H1 (cell line): ENCODE measurements around the gene RHBDF1. TPM values are rescaled to one million over a fixed set of nuclear protein-coding genes. Genes with fewer than 3 reads are reported as not detected.

Experiments
- CTCF ChIA-PET: fragments of 300-600 bp; sonication (Branson Sonifier 250); formaldehyde crosslinking; loops from one replicate; lab custom pipeline; 2021; ENCODE audit not compliant: partially characterized antibody; lab: Charles Lee
- POLR2A ChIA-PET: fragments of 300-600 bp; sonication (Branson Sonifier 250); formaldehyde crosslinking; loops from one replicate; lab custom pipeline; 2021; ENCODE audit warnings: inconsistent platforms; ENCODE audit not compliant: partially characterized antibody; lab: Charles Lee
- DNase-seq, 2 experiments: peaks; one replicate each; pipeline versions ENCODE4 v3.0.0 to v3.0.0-alpha.2; 2010 to 2022; ENCODE audit warnings: low spot score in 2 of 2, low read depth in 1 of 2, mixed read lengths in 1 of 2
- FAIRE-seq: peaks from 2 replicates; lab custom pipeline; 2011; peaks lifted over from hg19 to GRCh38; lab: Jason Lieb, UNC
- H2AFZ ChIP-seq: 2 replicates; pipeline ENCODE4 v1.8.1; 2012; ENCODE audit warnings: low read length, inconsistent platforms
- H2AK5ac ChIP-seq: 2 replicates; pipeline ENCODE4 v1.6.1; 2013; ENCODE audit warnings: low read depth, low read length
- H2BK120ac ChIP-seq: replicated peaks from 2 replicates; pipeline ENCODE3; 2013; ENCODE audit warnings: low read depth, low read length, inconsistent platforms
- H2BK12ac ChIP-seq: 2 replicates; pipeline ENCODE4 v1.6.1; 2013; ENCODE audit warnings: low read depth, low read length
- H2BK15ac ChIP-seq: 2 replicates; pipeline ENCODE4 v1.6.1; 2013; ENCODE audit warnings: low read length
- H2BK20ac ChIP-seq: 2 replicates; pipeline ENCODE4 v1.6.1; 2013; ENCODE audit warnings: low read length
- H2BK5ac ChIP-seq: 2 replicates; pipeline ENCODE4 v1.6.1; 2013; ENCODE audit warnings: low read depth, low read length
- H3K14ac ChIP-seq: 2 replicates; pipeline ENCODE4 v1.6.1; 2013; ENCODE audit warnings: inconsistent platforms; ENCODE audit not compliant: insufficient read length
- H3K18ac ChIP-seq: 2 replicates; pipeline ENCODE4 v1.6.1; 2013; ENCODE audit warnings: low read length; ENCODE audit errors: extremely low read depth
- H3K23ac ChIP-seq: 2 replicates; pipeline ENCODE4 v1.6.1; 2013; ENCODE audit warnings: inconsistent platforms; ENCODE audit not compliant: insufficient read length
- H3K23me2 ChIP-seq: 2 replicates; pipeline ENCODE4 v1.6.1; 2013; ENCODE audit warnings: low read depth, low read length
- H3K27ac ChIP-seq: 2 replicates; pipeline ENCODE4 v1.6.1; 2011; ENCODE audit warnings: low read depth, low read length, inconsistent platforms
- H3K27me3 ChIP-seq, 4 experiments: replicated peaks in 1 of 4; 1 replicate in 1 of 4; 2 replicates in 3 of 4; pipeline versions ENCODE4 v1.6.1 to v1.8.1; 2011 to 2013; ENCODE audit warnings: low read length in 3 of 4, mild to moderate bottlenecking in 3 of 4, inconsistent platforms in 2 of 4, mixed read lengths in 2 of 4, moderate library complexity in 1 of 4; ENCODE audit not compliant: control insufficient read depth in 3 of 4, insufficient read depth in 3 of 4; ENCODE audit errors: extremely low read depth in 1 of 4
- H3K36me3 ChIP-seq, 4 experiments: 2 replicates each; pipeline versions ENCODE4 v1.6.1 to v1.8.1; 2011 to 2013; ENCODE audit warnings: mild to moderate bottlenecking in 4 of 4, low read length in 3 of 4, moderate library complexity in 2 of 4, control low read depth in 1 of 4, inconsistent platforms in 1 of 4; ENCODE audit not compliant: insufficient read depth in 4 of 4, control insufficient read depth in 2 of 4
- H3K4ac ChIP-seq: replicated peaks from 2 replicates; pipeline ENCODE3; 2013; ENCODE audit warnings: low read length, low read depth, mixed read lengths, inconsistent platforms; ENCODE audit not compliant: insufficient read length
- H3K4me1 ChIP-seq, 4 experiments: replicated peaks in 1 of 4; 1 replicate in 1 of 4; 2 replicates in 3 of 4; pipeline versions ENCODE4 v1.6.1 to v1.8.1; 2011 to 2013; ENCODE audit warnings: low read length in 3 of 4, inconsistent platforms in 2 of 4, mixed read lengths in 1 of 4; ENCODE audit not compliant: insufficient read depth in 4 of 4, control insufficient read depth in 3 of 4
- H3K4me2 ChIP-seq, 2 experiments: 2 replicates each; pipeline versions ENCODE4 v1.6.1 to v1.8.1; 2011 to 2013; ENCODE audit warnings: low read depth in 2 of 2, low read length in 2 of 2, control low read depth in 1 of 2, inconsistent platforms in 1 of 2, mild to moderate bottlenecking in 1 of 2; ENCODE audit not compliant: insufficient read depth in 1 of 2
- H3K4me3 ChIP-seq, 4 experiments: fragments of 200-600, 300-600 bp in 1 of 4; sonication (generic), shearing (Covaris generic), sonication (Bioruptor Twin) in 1 of 4; 2 replicates each; pipeline versions ENCODE4 v1.5.1 to v1.8.1; 2011 to 2016; ENCODE audit warnings: low read length in 4 of 4, low read depth in 3 of 4, control low read depth in 2 of 4, inconsistent platforms in 2 of 4, mild to moderate bottlenecking in 2 of 4, mixed read lengths in 1 of 4, moderate library complexity in 1 of 4; ENCODE audit not compliant: insufficient read depth in 2 of 4; ENCODE audit errors: extremely low read depth in 1 of 4
- H3K56ac ChIP-seq: replicated peaks from 2 replicates; pipeline ENCODE3; 2013; ENCODE audit warnings: low read depth, mild to moderate bottlenecking, mixed read lengths, low read length, inconsistent platforms; ENCODE audit not compliant: insufficient read length
- H3K79me1 ChIP-seq: 2 replicates; pipeline ENCODE4 v1.6.1; 2013; ENCODE audit warnings: low read depth, low read length, control low read depth
- H3K79me2 ChIP-seq, 2 experiments: 2 replicates each; pipeline versions ENCODE4 v1.6.1 to v1.8.1; 2012 to 2013; ENCODE audit warnings: low read length in 2 of 2, mild to moderate bottlenecking in 2 of 2, inconsistent platforms in 1 of 2; ENCODE audit not compliant: insufficient read depth in 2 of 2, control insufficient read depth in 1 of 2
- H3K9ac ChIP-seq, 4 experiments: replicated peaks in 1 of 4; 1 replicate in 1 of 4; 2 replicates in 3 of 4; pipeline versions ENCODE4 v1.6.1 to v1.8.1; 2011 to 2013; ENCODE audit warnings: low read depth in 3 of 4, low read length in 3 of 4, control low read depth in 2 of 4, mild to moderate bottlenecking in 2 of 4, moderate library complexity in 2 of 4, inconsistent platforms in 1 of 4; ENCODE audit errors: extremely low read depth in 1 of 4
- H3K9me3 ChIP-seq, 2 experiments: 2 replicates each; pipeline versions ENCODE4 v1.6.1 to v1.8.1; 2012 to 2013; ENCODE audit warnings: mild to moderate bottlenecking in 2 of 2, moderate library complexity in 2 of 2, control low read depth in 1 of 2, inconsistent platforms in 1 of 2, low read depth in 1 of 2, low read length in 1 of 2, mixed read lengths in 1 of 2; ENCODE audit not compliant: insufficient read depth in 2 of 2
- H4K20me1 ChIP-seq, 2 experiments: replicated peaks in 1 of 2; 2 replicates each; pipeline versions ENCODE3 to v1.8.1; 2011 to 2013; ENCODE audit warnings: inconsistent platforms in 2 of 2, low read length in 2 of 2, mild to moderate bottlenecking in 1 of 2; ENCODE audit not compliant: insufficient read depth in 2 of 2, control insufficient read depth in 1 of 2
- H4K5ac ChIP-seq: 2 replicates; pipeline ENCODE4 v1.6.1; 2013; ENCODE audit warnings: low read length, low read depth, mixed read lengths, inconsistent platforms; ENCODE audit not compliant: insufficient read length
- H4K8ac ChIP-seq: 2 replicates; pipeline ENCODE4 v1.8.0; 2013; ENCODE audit warnings: mild to moderate bottlenecking, moderate library complexity, low read length, inconsistent platforms; ENCODE audit not compliant: insufficient read depth; ENCODE audit errors: extremely low read depth
- H4K91ac ChIP-seq: replicated peaks from 2 replicates; pipeline ENCODE3; 2013; ENCODE audit warnings: low read length, mixed read lengths, inconsistent platforms; ENCODE audit not compliant: insufficient read length
- ASH2L ChIP-seq: fragments of 200-600, 300-600 bp; sonication (generic); IDR thresholded peaks from one replicate; pipeline ENCODE4 v1.7.1; 2017; ENCODE audit warnings: low read length
- CHD1 ChIP-seq: IDR thresholded peaks from 2 replicates; pipeline ENCODE4 v1.6.1; 2012; ENCODE audit warnings: low read depth, low read length, improper control_type of control experiment
- CREB1 ChIP-seq: IDR thresholded peaks from 2 replicates; pipeline ENCODE4 v1.6.1; 2012; ENCODE audit warnings: inconsistent platforms
- FOSL1 ChIP-seq: IDR thresholded peaks from 2 replicates; pipeline ENCODE4 v1.6.1; 2011; ENCODE audit warnings: mild to moderate bottlenecking, low read depth, low read length, moderate library complexity; ENCODE audit not compliant: insufficient read depth
- HDAC2 ChIP-seq, 2 experiments: fragments of 300-600 bp in 1 of 2; sonication (generic) in 1 of 2; IDR thresholded peaks; 2 replicates each; pipeline ENCODE4 v1.6.1; 2011 to 2012; ENCODE audit warnings: low read depth in 2 of 2, low read length in 2 of 2, mild to moderate bottlenecking in 2 of 2, moderate library complexity in 2 of 2, borderline replicate concordance in 1 of 2, inconsistent platforms in 1 of 2
- JUN ChIP-seq: IDR thresholded peaks from 2 replicates; pipeline ENCODE4 v1.6.1; 2011; ENCODE audit warnings: low read depth, mild to moderate bottlenecking, improper control_type of control experiment, low read length
- POU5F1 ChIP-seq: IDR thresholded peaks from 2 replicates; pipeline ENCODE4 v1.6.1; 2011; ENCODE audit warnings: low read depth, mild to moderate bottlenecking, low read length, moderate library complexity
- RAD21 ChIP-seq, 2 experiments: IDR thresholded peaks in 1 of 2; conservative IDR thresholded peaks in 1 of 2; 2 replicates each; pipeline ENCODE4 v1.6.1; 2011; ENCODE audit warnings: low read depth in 2 of 2, low read length in 2 of 2, improper control_type of control experiment in 1 of 2, inconsistent platforms in 1 of 2, mild to moderate bottlenecking in 1 of 2, moderate library complexity in 1 of 2
- TAF1 ChIP-seq: IDR thresholded peaks from 2 replicates; pipeline ENCODE4 v1.6.1; 2011; ENCODE audit warnings: mild to moderate bottlenecking, low read depth, low read length
- TAF7 ChIP-seq: optimal IDR thresholded peaks from 2 replicates; pipeline ENCODE3; 2011; ENCODE audit warnings: low read depth, mild to moderate bottlenecking, inconsistent platforms, low read length, moderate library complexity, borderline replicate concordance
- TCF12 ChIP-seq: IDR thresholded peaks from 2 replicates; pipeline ENCODE4 v1.6.1; 2011; ENCODE audit warnings: low read depth, mild to moderate bottlenecking, low read length
- USF2 ChIP-seq: IDR thresholded peaks from 2 replicates; pipeline ENCODE4 v1.6.1; 2011; ENCODE audit warnings: low read length, improper control_type of control experiment
- WGBS, 2 experiments: shearing (Covaris generic) in 1 of 2; methylation state at CpG; one replicate each; pipeline versions ENCODE4 v1.1.6 to v1.1.7; 2013 to 2015; ENCODE audit warnings: low lambda C conversion rate in 2 of 2, mixed read lengths in 2 of 2, inconsistent platforms in 1 of 2, low coverage in 1 of 2, missing lambda C conversion rate in 1 of 2; ENCODE audit not compliant: insufficient replicate concordance in 2 of 2, insufficient coverage in 1 of 2, insufficient read length in 1 of 2; ENCODE audit errors: extremely low coverage in 1 of 2, missing lambda C conversion rate in 1 of 2; 5-methylcytosine and 5-hydroxymethylcytosine counted together
- polyA plus RNA-seq, 7 experiments: library from polyadenylated mRNA; depleted of rRNA in 3 of 7; stranded (reverse) in 5 of 7; unstranded in 2 of 7; fragments of >200 nt in 5 of 7; fragments of 200-250 nt in 2 of 7; gene quantifications; 1 replicate in 5 of 7; 2 replicates in 1 of 7; 4 replicates in 1 of 7; pipeline versions ENCODE4 v1.2.1 to v1.2.3, GENCODE V29; 2011 to 2013; ENCODE audit warnings: missing spikeins in 2 of 7, mixed read lengths in 2 of 7
- total RNA-seq: library from RNA; stranded (reverse); fragmentation: NEBNext Ultra II Directional; extraction: Animal tissue kit (Norgen Biotek cat#: 25700); gene quantifications from 2 replicates; pipeline ENCODE4 v1.2.1, GENCODE V29; 2021

RHBDF1 gene
- total and polyA plus RNA-seq, 2 of the 8 experiments (the other 6 are each of a cell fraction or from before 2014, with no cell fraction given) = 37.4 to 51.6 TPM

- no peaks in the 10 kb centered on the region for H3K79me1 ChIP-seq
- no peak overlapping the region for H3K4me2 ChIP-seq
- no peak overlapping the region for H3K56ac ChIP-seq
- no peaks in the 10 kb centered on the region for H3K9me3 ChIP-seq
- H3K36me3 ChIP-seq = peaks cover 0 to 4% (median 2%) of the 10 kb centered on the region in 4 experiments; a peak in 5 of 8 replicates
- H2AK5ac ChIP-seq = no peak overlapping the region
- no peak overlapping the region for H4K5ac ChIP-seq
- H2BK15ac ChIP-seq = no peak overlapping the region
- DNase-seq = no peak
- no peak for TF ChIP-seq USF2
- TF ChIP-seq TCF12 = no peak
- TF ChIP-seq TAF7 = no peak
- TF ChIP-seq RAD21 (IDR thresholded peaks at IDR 0.05 in 1 of 2, conservative IDR thresholded peaks at IDR 0.05 in 1 of 2; ENCODE audit: low read depth in 2 of 2, low read length in 2 of 2) = no peak
- TF ChIP-seq POU5F1 = no peak
- TF ChIP-seq TAF1 = no peak
- no peak for TF ChIP-seq FOSL1
- TF ChIP-seq CREB1 = no peak
- TF ChIP-seq ASH2L = no peak
- TF ChIP-seq JUN = no peak
- no peak for TF ChIP-seq HDAC2 (IDR thresholded peaks at IDR 0.05; ENCODE audit: borderline replicate concordance in 1 of 2, low read depth in 2 of 2, low read length in 2 of 2)
- no peak for TF ChIP-seq CHD1
- H4K20me1 ChIP-seq = peaks cover 0 to 11% of the 10 kb centered on the region in 2 experiments
- no peak for FAIRE-seq
- no peak overlapping the region for H2BK12ac ChIP-seq
- H3K79me2 ChIP-seq = no peaks in the 10 kb centered on the region
- H3K27ac ChIP-seq = no peak overlapping the region
- no peak overlapping the region for H2BK5ac ChIP-seq
- H3K14ac ChIP-seq = no peak overlapping the region
- no peak overlapping the region for H3K4ac ChIP-seq
- no peak overlapping the region for H3K18ac ChIP-seq
- no peaks in the 10 kb centered on the region for H3K27me3 ChIP-seq
- no peak overlapping the region for H3K4me3 ChIP-seq
- H2AFZ ChIP-seq = no peak overlapping the region
- no peak overlapping the region for H2BK120ac ChIP-seq
- POLR2A ChIA-PET = interaction anchor here (1.0 to 1.6 kb wide), 2 partner anchors 14 to 34 kb away, joined by 3 to 4 read pairs; no protein-coding TSS in a partner anchor
- H4K8ac ChIP-seq = no peak overlapping the region
- no peak overlapping the region for H2BK20ac ChIP-seq
- no peaks in the 10 kb centered on the region; a peak in 1 of 7 replicates for H3K4me1 ChIP-seq
- H3K9ac ChIP-seq = no peak overlapping the region
- no peak overlapping the region for H3K23ac ChIP-seq
- CTCF ChIA-PET = interaction anchor here (1.5 kb wide), 1 partner anchor 30 kb away, joined by 4 read pairs; no protein-coding TSS in a partner anchor
- H3K23me2 ChIP-seq = peaks cover 2% of the 10 kb centered on the region; the same call in 1 of the 2 replicates
- no peak overlapping the region for H4K91ac ChIP-seq
- WGBS, 2 experiments = 87% methylated on average over 9 of the region's 11 CpGs; no CpG with 5 or more reads in 1 of the 2 experiments
These were observed 36.6 kb downstream of the RHBDF1 start for GRCh38 chr16:35678-36305.
